SK-N-SH (cell line): ENCODE measurements around the gene RAB19. TPM values are rescaled to one million over a fixed set of nuclear protein-coding genes. Genes with fewer than 3 reads are reported as not detected.

Experiments
- CTCF ChIA-PET: fragments of 300-600, 350-600 bp; formaldehyde crosslinking; extraction: SDS; loops from one replicate; lab custom pipeline; 2021; lab: Yijun Ruan, JAX
- POLR2A ChIA-PET: fragments of 350-600 bp; sonication (Branson Sonifier 250); formaldehyde crosslinking; extraction: SDS; loops from one replicate; lab custom pipeline; 2020; ENCODE audit warnings: antibody characterized with exemption, inconsistent platforms; lab: Yijun Ruan, JAX
- DNase-seq: peaks from one replicate; pipeline ENCODE4 v3.0.0; 2012
- H2AFZ ChIP-seq: fragments of 200-600 bp; sonication (generic); 2 replicates; pipeline ENCODE4 v1.8.1; 2016; ENCODE audit warnings: antibody characterized with exemption, mild to moderate bottlenecking, low read depth
- H3F3A ChIP-seq: fragments of 200-600 bp; sonication (generic); replicated peaks from 2 replicates; pipeline ENCODE3; 2016; ENCODE audit warnings: antibody characterized with exemption, mild to moderate bottlenecking; ENCODE audit not compliant: insufficient read depth
- H3K27ac ChIP-seq, 2 experiments: fragments of 200-500 bp in 1 of 2; fragments of 200-600 bp in 1 of 2; sonication (Bioruptor generic) in 1 of 2; sonication (generic), shearing (Covaris generic) in 1 of 2; 2 replicates each; pipeline versions ENCODE4 v1.5.1 to v1.6.1; 2014 to 2016; ENCODE audit warnings: low read depth in 2 of 2, inconsistent platforms in 1 of 2, low read length in 1 of 2, mild to moderate bottlenecking in 1 of 2, mixed read lengths in 1 of 2
- H3K27me3 ChIP-seq: fragments of 200-600 bp; sonication (generic), shearing (Covaris generic); 2 replicates; pipeline ENCODE4 v1.6.1; 2016; ENCODE audit warnings: mixed run types; ENCODE audit not compliant: insufficient read depth
- H3K36me3 ChIP-seq, 2 experiments: fragments of 200-500 bp in 1 of 2; fragments of 200-600 bp in 1 of 2; sonication (Bioruptor generic) in 1 of 2; sonication (generic) in 1 of 2; replicated peaks in 1 of 2; 2 replicates each; pipeline versions ENCODE3 to v1.5.1; 2014 to 2016; ENCODE audit warnings: low read length in 1 of 2, mild to moderate bottlenecking in 1 of 2; ENCODE audit not compliant: insufficient read depth in 2 of 2, control insufficient read depth in 1 of 2
- H3K4me1 ChIP-seq, 2 experiments: fragments of 200-500 bp in 1 of 2; fragments of 200-600 bp in 1 of 2; sonication (Bioruptor generic) in 1 of 2; sonication (generic), shearing (Covaris generic) in 1 of 2; 2 replicates each; pipeline versions ENCODE4 v1.5.1 to v1.6.1; 2014 to 2016; ENCODE audit warnings: low read depth in 1 of 2, low read length in 1 of 2, mixed run types in 1 of 2; ENCODE audit not compliant: insufficient read depth in 2 of 2, control insufficient read depth in 1 of 2
- H3K4me2 ChIP-seq: fragments of 200-600 bp; sonication (generic), shearing (Covaris generic); 2 replicates; pipeline ENCODE4 v1.6.1; 2017; ENCODE audit warnings: mixed run types
- H3K4me3 ChIP-seq, 2 experiments: fragments of 200-500 bp in 1 of 2; fragments of 200-600 bp in 1 of 2; sonication (Bioruptor generic) in 1 of 2; sonication (generic), shearing (Covaris generic) in 1 of 2; 2 replicates each; pipeline versions ENCODE4 v1.5.1 to v1.8.1; 2014 to 2016; ENCODE audit warnings: low read depth in 2 of 2, inconsistent platforms in 1 of 2, low read length in 1 of 2, mild to moderate bottlenecking in 1 of 2, mixed read lengths in 1 of 2, moderate library complexity in 1 of 2
- H3K79me2 ChIP-seq: fragments of 200-600 bp; sonication (generic); 2 replicates; pipeline ENCODE4 v1.8.1; 2017; ENCODE audit warnings: mild to moderate bottlenecking; ENCODE audit not compliant: insufficient read depth
- H3K9ac ChIP-seq: fragments of 200-600 bp; sonication (generic); 2 replicates; pipeline ENCODE4 v1.6.1; 2017; ENCODE audit warnings: mixed run types
- H3K9me2 ChIP-seq: fragments of 200-600 bp; sonication (generic); 2 replicates; pipeline ENCODE4 v1.6.1; 2017; ENCODE audit warnings: mixed run types
- H3K9me3 ChIP-seq: fragments of 200-600 bp; sonication (generic); 2 replicates; pipeline ENCODE4 v1.6.1; 2017; ENCODE audit warnings: mixed run types, mild to moderate bottlenecking, moderate library complexity
- H4K20me1 ChIP-seq: fragments of 200-600 bp; sonication (generic); 2 replicates; pipeline ENCODE4 v1.6.1; 2017; ENCODE audit warnings: mild to moderate bottlenecking, mixed run types; ENCODE audit not compliant: insufficient read depth
- CHD2 ChIP-seq: fragments of 150-350 bp; IDR thresholded peaks from 2 replicates; pipeline ENCODE4 v1.6.1; 2018; ENCODE audit warnings: low read length; ENCODE audit not compliant: partially characterized antibody
- CTCF ChIP-seq: fragments of 200-600 bp; sonication (generic); IDR thresholded peaks from 2 replicates; pipeline ENCODE4 v1.6.1; 2017; ENCODE audit warnings: antibody characterized with exemption, mild to moderate bottlenecking, moderate library complexity
- EP300 ChIP-seq, 2 experiments: IDR thresholded peaks; 2 replicates each; pipeline versions ENCODE4 v1.4.0 to v1.6.1; 2012; ENCODE audit warnings: borderline replicate concordance in 1 of 2, low read depth in 1 of 2, low read length in 1 of 2
- FOSL2 ChIP-seq: IDR thresholded peaks from 2 replicates; pipeline ENCODE4 v1.4.0; 2012; ENCODE audit warnings: low read depth, mild to moderate bottlenecking, moderate library complexity, borderline replicate concordance
- FOXJ3 ChIP-seq: sonication (generic); formaldehyde crosslinking; IDR thresholded peaks from 2 replicates; pipeline ENCODE4 v1.5.1; 2020; ENCODE audit warnings: mild to moderate bottlenecking, missing genetic modification reagents
- GABPA ChIP-seq: IDR thresholded peaks from 2 replicates; pipeline ENCODE4 v1.4.0; 2012; ENCODE audit warnings: low read depth, mild to moderate bottlenecking
- GATA2 ChIP-seq: sonication (generic); formaldehyde crosslinking; IDR thresholded peaks from 2 replicates; pipeline ENCODE4 v1.5.0; 2020; ENCODE audit warnings: mild to moderate bottlenecking, missing genetic modification reagents
- JUND ChIP-seq: IDR thresholded peaks from 2 replicates; pipeline ENCODE4 v1.4.0; 2012
- MAX ChIP-seq: IDR thresholded peaks from 2 replicates; pipeline ENCODE4 v1.4.0; 2012; ENCODE audit warnings: low read depth
- MEF2A ChIP-seq: IDR thresholded peaks from 2 replicates; pipeline ENCODE4 v1.4.0; 2012; ENCODE audit warnings: low read depth, borderline replicate concordance
- MXI1 ChIP-seq: IDR thresholded peaks from 2 replicates; pipeline ENCODE4 v1.6.1; 2012; ENCODE audit warnings: mild to moderate bottlenecking, low read depth, low read length, improper control_type of control experiment
- NRF1 ChIP-seq: IDR thresholded peaks from 2 replicates; pipeline ENCODE4 v1.6.1; 2012; ENCODE audit warnings: low read depth, mild to moderate bottlenecking, low read length
- PBX3 ChIP-seq: IDR thresholded peaks from 2 replicates; pipeline ENCODE4; 2012
- RAD21 ChIP-seq: IDR thresholded peaks from 2 replicates; pipeline ENCODE4 v1.6.1; 2012; ENCODE audit warnings: mild to moderate bottlenecking, low read length
- RCOR1 ChIP-seq: fragments of 150-350 bp; IDR thresholded peaks from 2 replicates; pipeline ENCODE4 v1.6.1; 2017; ENCODE audit warnings: antibody characterized with exemption, low read length
- RFX5 ChIP-seq: IDR thresholded peaks from 2 replicates; pipeline ENCODE4 v1.6.1; 2012; ENCODE audit warnings: mild to moderate bottlenecking, improper control_type of control experiment, low read length
- RXRA ChIP-seq: IDR thresholded peaks from 2 replicates; pipeline ENCODE4 v1.4.0; 2012; ENCODE audit warnings: low read depth, mild to moderate bottlenecking, borderline replicate concordance
- SIN3A ChIP-seq: IDR thresholded peaks from 2 replicates; pipeline ENCODE4 v1.6.1; 2012; ENCODE audit warnings: low read depth, mild to moderate bottlenecking, low read length, moderate library complexity, borderline replicate concordance
- TCF12 ChIP-seq: IDR thresholded peaks from 2 replicates; pipeline ENCODE4 v1.4.0; 2012
- TEAD4 ChIP-seq: IDR thresholded peaks from 2 replicates; pipeline ENCODE4 v1.4.0; 2012; ENCODE audit warnings: mild to moderate bottlenecking, borderline replicate concordance; ENCODE audit not compliant: insufficient read depth
- USF1 ChIP-seq: IDR thresholded peaks from 2 replicates; pipeline ENCODE4 v1.4.0; 2012; ENCODE audit warnings: low read depth, borderline replicate concordance
- WGBS: methylation state at CpG from one replicate; pipeline ENCODE4 v1.1.6; 2017; ENCODE audit warnings: low lambda C conversion rate; 5-methylcytosine and 5-hydroxymethylcytosine counted together
- polyA plus RNA-seq, 3 experiments: library from polyadenylated mRNA; depleted of rRNA; stranded (reverse); fragments of >200 nt; gene quantifications; 2 replicates each; pipeline ENCODE4 v1.2.3, GENCODE V29; 2012
- TF ChIP-seq, protein P1 (sequence below): fragments of 150-350 bp; IDR thresholded peaks from 2 replicates; pipeline ENCODE4 v1.6.1; 2017; ENCODE audit warnings: antibody characterized with exemption, low read length, low read depth, borderline replicate concordance
- TF ChIP-seq, protein P2 (sequence below): IDR thresholded peaks from 2 replicates; pipeline ENCODE4 v1.6.1; 2012; ENCODE audit warnings: mild to moderate bottlenecking, low read depth, low read length, moderate library complexity

RAB19 gene
- polyA plus RNA-seq, 1 of the 3 experiments (the other 2 are of a cell fraction) = not detected

DNA sequence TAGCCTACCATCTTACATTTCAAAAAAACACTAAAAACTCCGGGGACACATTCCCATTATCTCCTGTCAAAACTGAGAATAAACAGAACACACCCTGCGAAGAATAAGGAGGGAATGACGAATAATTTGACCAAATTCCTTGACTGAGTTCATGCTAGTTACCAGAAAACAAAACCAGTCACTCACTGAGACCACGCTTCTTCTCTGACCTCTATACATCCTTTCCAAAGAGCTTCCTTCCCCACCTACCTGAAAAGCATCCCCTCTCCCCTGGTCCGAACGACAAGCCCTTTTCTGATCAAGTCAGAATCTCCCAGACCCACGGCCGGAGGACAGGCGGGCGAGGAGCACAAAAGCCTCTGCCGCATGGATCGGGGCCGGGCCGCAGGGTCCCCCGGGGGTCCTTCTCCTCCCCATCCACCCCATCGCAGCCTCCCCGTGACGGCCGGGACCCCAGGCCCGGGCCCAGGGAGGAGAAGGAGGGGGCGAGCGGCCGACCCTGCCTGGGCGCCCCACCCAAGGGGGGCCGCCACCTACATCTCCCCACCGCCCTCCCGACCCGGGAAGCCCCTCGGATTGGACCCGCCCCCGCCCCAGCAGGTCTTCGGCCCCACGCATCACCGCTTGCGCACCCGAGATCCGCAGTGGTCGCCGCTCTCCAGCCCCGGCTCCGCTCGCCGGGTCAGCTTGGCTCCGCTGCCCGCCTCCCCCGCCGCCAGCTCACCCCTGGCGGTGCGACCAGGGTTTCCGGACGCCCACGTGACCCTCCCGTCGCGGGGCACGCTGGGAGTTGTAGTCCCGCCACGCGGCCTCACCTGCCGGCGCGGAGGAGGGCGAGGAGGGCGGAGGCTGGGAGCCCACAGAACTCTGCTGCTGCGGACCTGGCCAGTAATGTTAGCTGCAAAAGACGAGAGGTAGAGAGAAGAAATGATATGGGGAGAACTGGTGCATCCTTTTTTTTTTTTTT, 5.8 kb upstream of the RAB19 start, which contains the start of gene SLC37A3:
TSS of gene SLC37A3 (minus strand) at position 747 of the 967 bp plus-strand sequence. CDS start 16,004 bp downstream, outside the sequence.
- Histone ChIP-seq H3K79me2 (peaks cover 39% of the 10 kb centered on the region), H3K9me3 (no peaks in the 10 kb centered on the region), H2AFZ (peak within 1 kb of the TSS; percentile 68), H3K27ac (peak within 1 kb of the TSS; percentile 64 to 74; a peak in 3 of 4 replicates), H3K4me3 (peak within 1 kb of the TSS; percentile 64 to 92), H3K9ac (peak within 1 kb of the TSS; percentile 84), H3K9me2 (no peaks in the 10 kb centered on the region), H3K36me3 (no peaks in the 10 kb centered on the region), H4K20me1 (peaks cover 43% of the 10 kb centered on the region), H3F3A (peaks cover 18% of the 10 kb centered on the region), H3K27me3 (peaks cover 10% of the 10 kb centered on the region), H3K4me1 (peaks cover 0 to 3% of the 10 kb centered on the region in 2 experiments; a peak in 2 of 4 replicates), H3K4me2 (peak within 1 kb of the TSS; percentile 86)
- DNase-seq = peak; percentile 99
- WGBS = 1% methylated on average over 47 of the region's 66 CpGs
- POLR2A ChIA-PET = no interaction called here
- CTCF ChIA-PET = interaction anchor here (0.7 to 2.6 kb wide), 3 partner anchors 13 to 51 kb away, joined by 3 to 10 read pairs (median 4); no protein-coding TSS in a partner anchor
- TF ChIP-seq NRF1 (0 out of 2 replicates have a peak, but pooled peaks have one; percentile 14), SIN3A (0 out of 2 replicates have a peak, but pooled peaks have one; percentile 37), RAD21 (no peak), TEAD4 (no peak), EP300 (IDR thresholded peaks at IDR 0.05; ENCODE audit: borderline replicate concordance in 1 of 2, low read depth in 1 of 2, low read length in 1 of 2) (peak; percentile 35 to 37; a peak in 2 of 4 replicates), TCF12 (peak; percentile 94), RXRA (no peak), RCOR1 (peak; percentile 76), PBX3 (peak; percentile 81), USF1 (peak; percentile 100), GABPA (peak; percentile 74), CHD2 (peak; percentile 66), MAX (peak; percentile 47; the same call in 1 of the 2 replicates), JUND (0 out of 2 replicates have a peak, but pooled peaks have one; percentile 15), CTCF (0 out of 2 replicates have a peak, but pooled peaks have one; percentile 11), GATA2 (CRISPR knock-in tag) (no peak; the same call in 1 of the 2 replicates), RFX5 (no peak), FOSL2 (no peak), MXI1 (peak; percentile 63), MEF2A (no peak), FOXJ3 (CRISPR knock-in tag) (no peak)
- TF ChIP-seq, protein P1, sequence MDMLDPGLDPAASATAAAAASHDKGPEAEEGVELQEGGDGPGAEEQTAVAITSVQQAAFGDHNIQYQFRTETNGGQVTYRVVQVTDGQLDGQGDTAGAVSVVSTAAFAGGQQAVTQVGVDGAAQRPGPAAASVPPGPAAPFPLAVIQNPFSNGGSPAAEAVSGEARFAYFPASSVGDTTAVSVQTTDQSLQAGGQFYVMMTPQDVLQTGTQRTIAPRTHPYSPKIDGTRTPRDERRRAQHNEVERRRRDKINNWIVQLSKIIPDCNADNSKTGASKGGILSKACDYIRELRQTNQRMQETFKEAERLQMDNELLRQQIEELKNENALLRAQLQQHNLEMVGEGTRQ = peak; percentile 94
- TF ChIP-seq, protein P2, sequence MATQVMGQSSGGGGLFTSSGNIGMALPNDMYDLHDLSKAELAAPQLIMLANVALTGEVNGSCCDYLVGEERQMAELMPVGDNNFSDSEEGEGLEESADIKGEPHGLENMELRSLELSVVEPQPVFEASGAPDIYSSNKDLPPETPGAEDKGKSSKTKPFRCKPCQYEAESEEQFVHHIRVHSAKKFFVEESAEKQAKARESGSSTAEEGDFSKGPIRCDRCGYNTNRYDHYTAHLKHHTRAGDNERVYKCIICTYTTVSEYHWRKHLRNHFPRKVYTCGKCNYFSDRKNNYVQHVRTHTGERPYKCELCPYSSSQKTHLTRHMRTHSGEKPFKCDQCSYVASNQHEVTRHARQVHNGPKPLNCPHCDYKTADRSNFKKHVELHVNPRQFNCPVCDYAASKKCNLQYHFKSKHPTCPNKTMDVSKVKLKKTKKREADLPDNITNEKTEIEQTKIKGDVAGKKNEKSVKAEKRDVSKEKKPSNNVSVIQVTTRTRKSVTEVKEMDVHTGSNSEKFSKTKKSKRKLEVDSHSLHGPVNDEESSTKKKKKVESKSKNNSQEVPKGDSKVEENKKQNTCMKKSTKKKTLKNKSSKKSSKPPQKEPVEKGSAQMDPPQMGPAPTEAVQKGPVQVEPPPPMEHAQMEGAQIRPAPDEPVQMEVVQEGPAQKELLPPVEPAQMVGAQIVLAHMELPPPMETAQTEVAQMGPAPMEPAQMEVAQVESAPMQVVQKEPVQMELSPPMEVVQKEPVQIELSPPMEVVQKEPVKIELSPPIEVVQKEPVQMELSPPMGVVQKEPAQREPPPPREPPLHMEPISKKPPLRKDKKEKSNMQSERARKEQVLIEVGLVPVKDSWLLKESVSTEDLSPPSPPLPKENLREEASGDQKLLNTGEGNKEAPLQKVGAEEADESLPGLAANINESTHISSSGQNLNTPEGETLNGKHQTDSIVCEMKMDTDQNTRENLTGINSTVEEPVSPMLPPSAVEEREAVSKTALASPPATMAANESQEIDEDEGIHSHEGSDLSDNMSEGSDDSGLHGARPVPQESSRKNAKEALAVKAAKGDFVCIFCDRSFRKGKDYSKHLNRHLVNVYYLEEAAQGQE = 0 out of 2 replicates have a peak, but pooled peaks have one; percentile 12
